GM20000 (cell line): Measurements from ENCODE around the gene PLA2G4C.

ENCODE experiments used
- DNase-seq: peaks from one replicate; pipeline ENCODE4 v3.0.0; 2012; ENCODE audit warnings: low spot score
- CTCF ChIP-seq: IDR thresholded peaks from 2 replicates; pipeline ENCODE4 v1.5.1; 2012; ENCODE audit warnings: mild to moderate bottlenecking, control low read depth; ENCODE audit errors: extremely low read depth, missing control alignments

PLA2G4C gene

GRCh38 chr19:48029431-48029830 lies 81.2 kb downstream of the PLA2G4C start:
- TF ChIP-seq CTCF, result no peak
- DNase-seq, result no peak

GRCh38 chr19:48025480-48025879 lies 85.1 kb downstream of the PLA2G4C start:
- TF ChIP-seq CTCF, result no peak
- DNase-seq, result no peak

GRCh38 chr19:48023518-48023917 lies 87.1 kb downstream of the PLA2G4C start:
- no peak for TF ChIP-seq CTCF
- no peak for DNase-seq

GRCh38 chr19:48023011-48023410 lies 87.6 kb downstream of the PLA2G4C start:
- TF ChIP-seq CTCF, result no peak
- DNase-seq, result no peak

GRCh38 chr19:48020686-48021085 lies 89.9 kb downstream of the PLA2G4C start:
- DNase-seq, result no peak
- no peak for TF ChIP-seq CTCF

- TF ChIP-seq CTCF, result no peak
- no peak for DNase-seq
Observed at GRCh38 chr19:48010932-48011758, 99.5 kb downstream of the PLA2G4C start.

- no peak for DNase-seq
- no peak for TF ChIP-seq CTCF
Observed at GRCh38 chr19:48006762-48007161, 103.9 kb downstream of the PLA2G4C start.
